ENCODE results near the gene ARMH1.
"Not testable (repeated sequence)": the region's sequence is repeated elsewhere in the genome, so short reads cannot be mapped to it uniquely, and the experiment has no call there.

ARMH1 gene

DNA sequence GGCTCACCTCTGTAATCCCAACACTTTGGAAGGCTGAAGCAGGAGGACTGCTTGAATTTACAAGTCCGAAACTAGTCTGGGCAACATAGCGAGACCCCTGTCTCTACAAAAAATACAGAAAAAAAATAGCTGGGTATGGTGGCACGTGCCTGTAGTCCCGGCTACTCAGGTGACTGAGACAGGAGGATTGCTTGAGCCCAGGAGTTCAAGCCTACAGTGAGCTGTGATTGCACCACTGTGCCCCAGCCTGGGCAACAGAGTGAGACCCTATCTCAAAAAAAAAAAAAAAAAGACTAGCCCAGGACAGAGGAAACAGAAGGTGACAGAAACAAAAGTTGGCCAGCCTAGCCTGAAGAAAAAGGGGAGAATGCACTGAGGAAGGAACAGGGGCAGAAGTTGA is 21.2 kb downstream of the ARMH1 start:
- no peak for DNase-seq (ENCODE audit: low read depth)

DNA sequence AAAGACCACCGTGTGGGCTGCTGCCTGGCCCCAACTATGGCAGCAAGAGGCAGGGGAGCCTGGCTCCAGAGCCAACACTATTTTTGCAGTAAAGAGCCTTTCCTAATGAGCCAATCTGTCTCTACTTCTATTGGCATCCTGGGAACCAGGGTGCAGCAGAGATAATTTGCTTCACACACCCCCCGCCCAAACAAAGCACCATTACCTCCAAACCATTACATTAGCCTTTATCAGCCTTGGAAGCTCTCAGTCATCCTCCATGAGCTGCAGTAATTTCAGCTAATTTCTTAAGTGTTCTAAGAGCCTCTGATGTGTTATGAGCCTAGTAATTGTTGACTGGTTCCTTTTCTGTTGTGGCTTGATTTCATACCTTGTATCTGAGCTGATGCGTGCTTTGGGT is 21.6 kb downstream of the ARMH1 start:
- DNase-seq (ENCODE audit: low read depth) = no peak

DNA sequence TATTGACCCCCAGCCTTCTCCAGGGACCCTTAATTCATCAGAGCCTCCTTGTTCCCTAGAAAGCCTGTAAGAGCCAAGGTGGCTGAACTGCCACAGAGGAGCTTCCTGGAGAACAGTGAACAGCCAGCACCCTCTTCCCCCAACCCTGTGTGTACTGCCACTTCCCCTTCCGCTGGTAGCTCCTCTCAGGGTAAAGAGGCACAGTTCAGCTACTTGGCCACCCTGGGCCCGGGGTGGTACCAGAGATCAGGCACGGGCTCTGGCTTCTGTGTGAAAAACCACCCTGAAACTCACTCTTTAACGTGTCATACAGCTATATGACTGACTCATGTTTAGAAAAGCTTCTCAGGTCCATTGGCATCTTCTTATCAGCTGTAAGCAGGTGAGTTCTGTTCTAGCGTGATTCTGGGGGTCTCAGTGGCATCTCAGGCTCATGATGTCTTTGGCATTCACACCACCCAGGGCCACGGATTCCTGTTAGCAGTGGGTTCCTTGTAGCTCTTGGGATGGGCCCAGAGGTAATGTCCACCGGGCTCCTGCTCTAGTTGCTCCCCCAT is 22.4 kb downstream of the ARMH1 start:
- DNase-seq (ENCODE audit: low read depth) = peak; percentile 24

- DNase-seq (ENCODE audit: low read depth) = no peak
Observed at GRCh38 chr1:44698138-44698537, 23.6 kb downstream of the ARMH1 start.

DNA sequence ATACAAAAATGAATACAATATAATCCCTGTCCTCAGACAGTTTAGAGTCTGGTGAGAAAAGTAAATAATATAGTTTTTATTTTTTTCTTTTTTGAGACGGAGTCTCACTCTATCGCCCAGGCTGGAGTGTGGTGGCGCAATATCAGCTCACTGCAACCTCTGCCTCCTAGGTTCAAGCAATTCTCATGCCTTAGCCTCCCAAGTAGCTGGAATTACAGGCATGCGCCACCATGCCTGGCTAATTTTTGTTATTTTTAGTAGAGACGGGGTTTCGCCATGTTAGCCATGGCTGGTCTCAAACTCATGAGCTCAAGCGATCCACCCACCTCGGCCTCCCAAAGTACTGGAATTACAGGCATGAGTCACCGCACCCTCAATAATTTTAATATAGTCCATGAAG is 24.9 kb downstream of the ARMH1 start:
- DNase-seq (ENCODE audit: low read depth) = not testable (repeated sequence)

DNA sequence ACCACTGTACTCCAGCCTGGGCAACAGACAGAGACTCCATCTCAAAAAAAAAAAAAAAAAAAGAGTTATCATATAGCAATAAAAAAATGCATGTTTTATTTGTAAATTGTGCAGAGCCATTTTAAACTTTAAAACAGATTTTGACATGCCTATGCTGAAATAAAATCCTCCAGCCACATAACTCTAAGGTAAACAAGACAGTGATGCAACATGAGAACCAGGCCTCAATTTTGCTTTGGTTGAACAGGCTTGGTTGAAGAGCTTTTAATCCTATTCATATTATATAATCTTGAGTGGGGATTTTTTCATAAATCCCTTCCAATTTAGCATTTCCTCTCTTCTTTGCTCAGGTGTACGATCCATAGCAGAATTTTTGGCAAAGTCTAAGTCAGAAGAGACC is 26.1 kb downstream of the ARMH1 start:
- DNase-seq (ENCODE audit: low read depth) = no peak

GRCh38 chr1:44701141-44701573 is 26.6 kb downstream of the ARMH1 start:
- no peak for DNase-seq (ENCODE audit: low read depth)

DNA sequence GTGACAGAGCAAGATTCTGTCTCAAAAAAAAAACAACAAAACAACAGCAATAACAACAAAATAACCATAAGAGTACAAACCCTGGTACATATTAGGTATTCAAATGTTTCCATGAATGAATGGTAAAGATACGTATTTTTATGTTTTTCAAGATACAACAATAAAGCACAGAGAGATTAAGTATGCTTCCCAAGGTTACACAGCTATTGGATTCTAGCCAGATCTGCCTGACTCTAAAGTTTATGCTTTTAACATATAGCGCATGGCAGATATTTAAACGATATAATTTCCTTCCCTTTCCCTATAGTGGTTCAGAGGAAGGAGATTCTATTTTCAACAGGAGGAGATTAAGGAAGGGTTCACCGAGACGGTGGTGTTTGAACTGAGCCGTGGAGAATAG is 31.0 kb downstream of the ARMH1 start:
- no peak for DNase-seq (ENCODE audit: low read depth)

GRCh38 chr1:44705938-44706337 is 31.4 kb downstream of the ARMH1 start:
- DNase-seq (ENCODE audit: low read depth) = no peak

- no peak for DNase-seq (ENCODE audit: low read depth)
Observed at GRCh38 chr1:44707112-44707881, 32.8 kb downstream of the ARMH1 start.

DNA sequence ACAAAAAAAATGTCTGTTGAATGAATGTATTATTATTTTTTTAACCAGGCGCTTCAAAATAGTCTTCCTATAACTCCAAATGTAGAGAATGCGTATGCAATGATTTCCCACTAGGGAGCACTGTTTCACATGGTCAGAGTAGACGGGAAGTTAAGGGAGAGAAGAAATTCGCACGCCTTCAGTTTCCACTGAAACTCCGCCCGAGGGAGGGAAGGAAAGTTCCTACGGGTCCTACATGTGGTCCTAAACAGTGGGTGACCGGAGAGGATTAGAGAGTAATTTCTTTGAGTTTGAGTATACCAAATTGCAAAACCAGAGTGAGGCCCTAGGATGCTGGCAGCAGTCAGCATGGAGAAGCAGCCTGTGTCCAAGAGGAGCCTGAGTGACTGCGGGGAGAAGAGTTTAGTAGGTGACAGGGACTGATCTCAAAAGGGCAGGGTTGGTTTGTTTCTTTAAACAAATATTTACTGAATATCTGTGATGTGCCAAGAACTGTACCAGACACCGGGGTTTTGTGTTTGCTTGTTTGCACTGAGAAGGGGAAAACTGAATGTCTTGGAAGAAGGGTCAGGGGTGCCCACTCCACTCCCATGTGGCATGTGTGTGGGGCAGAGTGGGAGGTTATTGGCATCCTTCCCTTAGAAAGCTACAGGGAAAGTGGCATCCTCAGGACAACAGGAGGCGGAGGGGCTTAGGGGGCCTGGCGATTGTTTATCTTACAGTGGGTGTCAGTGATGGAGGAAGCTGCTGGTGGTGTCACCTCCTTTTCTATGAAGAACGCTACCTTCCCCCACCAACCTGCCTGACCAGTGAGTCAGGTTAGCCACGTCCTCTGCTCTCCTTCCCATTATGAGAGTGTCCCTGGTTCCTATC is 33.7 kb downstream of the ARMH1 start:
- no peak for DNase-seq (ENCODE audit: low read depth)

- no peak for DNase-seq (ENCODE audit: low read depth)
Observed at GRCh38 chr1:44713321-44713781, 38.8 kb downstream of the ARMH1 start.

- DNase-seq (ENCODE audit: low read depth) = no peak
Observed at GRCh38 chr1:44714532-44714931, 40.0 kb downstream of the ARMH1 start.

GRCh38 chr1:44714944-44715571 is 40.5 kb downstream of the ARMH1 start:
- peak; percentile 45 for DNase-seq (ENCODE audit: low read depth)

- no peak for DNase-seq (ENCODE audit: low read depth)
Observed at GRCh38 chr1:44717156-44717555, 42.6 kb downstream of the ARMH1 start.

DNA sequence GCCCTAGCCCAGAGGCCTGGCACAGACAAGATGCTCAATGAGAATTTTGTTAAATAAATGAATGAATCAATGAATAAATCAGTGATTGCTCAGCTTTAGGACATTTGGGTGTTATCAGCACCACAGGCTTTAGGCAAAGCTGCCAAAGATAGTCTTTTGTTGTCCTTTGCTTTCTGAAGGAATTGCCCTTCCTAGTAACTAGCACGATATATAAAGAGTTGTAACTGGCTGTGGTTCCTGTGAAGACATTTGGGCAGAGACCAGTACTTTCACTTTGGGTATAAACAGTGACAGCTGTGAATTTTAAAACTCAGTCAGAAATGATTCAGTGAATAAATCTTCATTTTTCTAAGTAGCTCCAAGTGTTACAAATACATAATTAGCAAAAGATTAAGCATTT is 43.1 kb downstream of the ARMH1 start:
- DNase-seq (ENCODE audit: low read depth) = no peak

- DNase-seq (ENCODE audit: low read depth) = no peak
Observed at GRCh38 chr1:44718091-44718490, 43.6 kb downstream of the ARMH1 start.

- DNase-seq (ENCODE audit: low read depth) = no peak
Observed at GRCh38 chr1:44719318-44719717, 44.8 kb downstream of the ARMH1 start.

- DNase-seq (ENCODE audit: low read depth) = no peak
Observed at GRCh38 chr1:44720281-44720680, 45.8 kb downstream of the ARMH1 start.

- peak; percentile 61 for DNase-seq (ENCODE audit: low read depth)
Observed at GRCh38 chr1:44721485-44722361, 47.2 kb downstream of the ARMH1 start.

GRCh38 chr1:44723064-44723463 is 48.5 kb downstream of the ARMH1 start:
- no peak for DNase-seq (ENCODE audit: low read depth)
